ENCODE results near the gene HSPA12B.

Gene HSPA12B

GRCh38 chr20:3704087-3704486 lies 28.4 kb upstream of the HSPA12B start:
- no peak for DNase-seq (ENCODE audit: low read depth)

GRCh38 chr20:3705491-3705969 lies 27.0 kb upstream of the HSPA12B start:
- DNase-seq (ENCODE audit: low read depth) = no peak

GRCh38 chr20:3705970-3706739 lies 26.3 kb upstream of the HSPA12B start:
- DNase-seq (ENCODE audit: low read depth) = no peak

- DNase-seq (ENCODE audit: low read depth) = peak; percentile 44
Measured at GRCh38 chr20:3706774-3707507, 25.5 kb upstream of the HSPA12B start.

GRCh38 chr20:3707508-3707899 lies 25.0 kb upstream of the HSPA12B start:
- no peak for DNase-seq (ENCODE audit: low read depth)

- DNase-seq (ENCODE audit: low read depth) = no peak
Measured at GRCh38 chr20:3710011-3710466, 22.4 kb upstream of the HSPA12B start.

GRCh38 chr20:3710703-3711483 lies 21.6 kb upstream of the HSPA12B start:
- DNase-seq (ENCODE audit: low read depth) = no peak

- DNase-seq (ENCODE audit: low read depth) = no peak
Measured at GRCh38 chr20:3711484-3711941, 21.0 kb upstream of the HSPA12B start.

GRCh38 chr20:3712279-3712873 lies 20.1 kb upstream of the HSPA12B start, which contains the start of gene SIGLEC1:
SIGLEC1 (minus strand) TSS chr20:3712600; CDS start chr20:3707128, 5,472 bp downstream.
- DNase-seq (ENCODE audit: low read depth) = no peak

GRCh38 chr20:3714092-3714491 lies 18.4 kb upstream of the HSPA12B start:
- no peak for DNase-seq (ENCODE audit: low read depth)

GRCh38 chr20:3716195-3716834 lies 16.2 kb upstream of the HSPA12B start:
- DNase-seq (ENCODE audit: low read depth) = peak; percentile 15

- DNase-seq (ENCODE audit: low read depth) = no peak
Measured at GRCh38 chr20:3719046-3719445, 13.4 kb upstream of the HSPA12B start.

GRCh38 chr20:3720068-3720467 lies 12.4 kb upstream of the HSPA12B start:
- no peak for DNase-seq (ENCODE audit: low read depth)

- DNase-seq (ENCODE audit: low read depth) = no peak
Measured at GRCh38 chr20:3720626-3721025, 11.9 kb upstream of the HSPA12B start.

- DNase-seq (ENCODE audit: low read depth) = no peak
Measured at GRCh38 chr20:3721912-3722311, 10.6 kb upstream of the HSPA12B start.

- DNase-seq (ENCODE audit: low read depth) = no peak
Measured at GRCh38 chr20:3723284-3723683, 9.2 kb upstream of the HSPA12B start.

- DNase-seq (ENCODE audit: low read depth) = no peak
Measured at GRCh38 chr20:3724356-3724755, 8.1 kb upstream of the HSPA12B start.

GRCh38 chr20:3727401-3728021 lies 5.0 kb upstream of the HSPA12B start:
- DNase-seq (ENCODE audit: low read depth) = peak; percentile 39

- DNase-seq (ENCODE audit: low read depth) = no peak
Measured at GRCh38 chr20:3728354-3728753, 4.1 kb upstream of the HSPA12B start.

GRCh38 chr20:3728876-3729275 lies 3.6 kb upstream of the HSPA12B start:
- DNase-seq (ENCODE audit: low read depth) = no peak

- DNase-seq (ENCODE audit: low read depth) = no peak
Measured at GRCh38 chr20:3729378-3729777, 3.1 kb upstream of the HSPA12B start.

Data from GM04504 (cell line).